Activated T-cell treated with anti-CD3 and anti-CD28 coated beads, Interleukin-2, amount 50 U/mL, for 72 hours (primary cell): ENCODE results near the gene GINS2. TPM values are rescaled to one million over a fixed set of nuclear protein-coding genes. Genes with fewer than 3 reads are reported as not detected.
A peak's percentile ranks its signal among the peaks of the same experiment; 100 is the strongest.

Experiments used
- ATAC-seq, 2 donors: fragments of 150-1000 bp; cut with Tn5 transposase; replicated peaks in 1 of 2; 2 replicates each; pipeline ENCODE4 v1.10.0; 2021; ENCODE audit warnings: moderate library complexity in 2 of 2, mild to moderate bottlenecking in 1 of 2
- DNase-seq, 2 donors: peaks; one replicate each; pipeline ENCODE4 v3.0.0; 2021 to 2022; ENCODE audit warnings: mixed read lengths in 1 of 2
- H3K27ac Mint-ChIP-seq: one replicate; pipeline ENCODE4 v1.8.0; 2022; ENCODE audit warnings: mild to moderate bottlenecking, moderate library complexity, mixed read lengths
- H3K27me3 Mint-ChIP-seq: one replicate; pipeline ENCODE4 v1.8.0; 2022; ENCODE audit warnings: low read depth, mixed read lengths
- H3K36me3 Mint-ChIP-seq, 2 donors: one replicate each; pipeline ENCODE4 v1.8.0; 2022; ENCODE audit warnings: mixed read lengths in 2 of 2, mild to moderate bottlenecking in 1 of 2; ENCODE audit not compliant: insufficient read depth in 2 of 2
- H3K4me1 Mint-ChIP-seq: one replicate; pipeline ENCODE4 v1.8.0; 2022; ENCODE audit warnings: low read depth, mixed read lengths
- H3K4me3 Mint-ChIP-seq, 2 donors: one replicate each; pipeline ENCODE4 v1.8.0; 2022; ENCODE audit warnings: mild to moderate bottlenecking in 2 of 2, mixed read lengths in 2 of 2, moderate library complexity in 2 of 2
- H3K9me3 Mint-ChIP-seq, 2 donors: one replicate each; pipeline ENCODE4 v1.8.0; 2022; ENCODE audit warnings: mixed read lengths in 2 of 2
- total RNA-seq, 2 donors: library from RNA; stranded (reverse); gene quantifications; one replicate each; pipeline ENCODE4 v1.2.3, GENCODE V29; 2022

GINS2 gene
- total RNA-seq, 2 donors from 2014 or later = 32.6 to 55.6 TPM

DNA sequence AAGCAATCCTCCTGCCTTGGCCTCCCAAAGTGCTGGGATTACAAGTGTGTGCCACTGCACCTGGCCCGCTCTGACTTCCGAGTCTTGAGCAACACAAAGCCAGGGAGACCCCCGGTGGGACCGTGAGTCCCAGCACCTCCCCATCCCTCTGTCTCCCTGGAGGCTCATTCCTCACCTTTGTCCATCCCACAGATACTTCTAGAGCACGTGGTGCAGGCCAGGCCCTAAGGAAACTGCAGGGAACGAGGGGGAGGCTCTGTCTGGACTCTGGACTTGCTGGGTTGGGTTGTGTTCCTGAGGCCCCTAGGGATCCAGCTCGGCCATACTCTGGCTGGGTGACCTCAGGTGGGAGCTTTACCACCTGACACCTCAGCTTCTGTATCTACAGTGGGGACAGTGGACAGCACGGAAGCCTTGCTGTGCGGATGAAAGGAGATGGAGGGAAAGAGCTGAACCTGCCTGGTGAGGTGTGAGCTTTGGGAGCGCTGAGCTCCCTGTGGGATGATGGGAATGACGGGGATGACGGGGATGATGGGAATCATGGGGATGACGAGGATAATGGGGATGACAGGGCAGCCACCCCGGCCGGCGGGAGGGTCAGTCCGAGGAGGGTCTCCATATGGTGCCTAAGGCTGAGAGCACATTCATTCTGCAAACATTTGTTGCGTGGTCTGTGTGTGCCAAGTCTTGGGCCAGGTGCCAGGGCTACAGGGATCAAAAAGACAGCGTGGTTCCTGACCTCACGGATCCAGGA, 35.5 kb upstream of the GINS2 start:
- no peak for DNase-seq
- ATAC-seq = no peak
- H3K27me3 Mint-ChIP-seq = no peaks in the 10 kb centered on the region
- H3K36me3 Mint-ChIP-seq = no peaks in the 10 kb centered on the region
- no peak overlapping the region for H3K4me3 Mint-ChIP-seq
- no peak overlapping the region for H3K27ac Mint-ChIP-seq
- H3K9me3 Mint-ChIP-seq = no peaks in the 10 kb centered on the region
- H3K4me1 Mint-ChIP-seq = no peaks in the 10 kb centered on the region

DNA sequence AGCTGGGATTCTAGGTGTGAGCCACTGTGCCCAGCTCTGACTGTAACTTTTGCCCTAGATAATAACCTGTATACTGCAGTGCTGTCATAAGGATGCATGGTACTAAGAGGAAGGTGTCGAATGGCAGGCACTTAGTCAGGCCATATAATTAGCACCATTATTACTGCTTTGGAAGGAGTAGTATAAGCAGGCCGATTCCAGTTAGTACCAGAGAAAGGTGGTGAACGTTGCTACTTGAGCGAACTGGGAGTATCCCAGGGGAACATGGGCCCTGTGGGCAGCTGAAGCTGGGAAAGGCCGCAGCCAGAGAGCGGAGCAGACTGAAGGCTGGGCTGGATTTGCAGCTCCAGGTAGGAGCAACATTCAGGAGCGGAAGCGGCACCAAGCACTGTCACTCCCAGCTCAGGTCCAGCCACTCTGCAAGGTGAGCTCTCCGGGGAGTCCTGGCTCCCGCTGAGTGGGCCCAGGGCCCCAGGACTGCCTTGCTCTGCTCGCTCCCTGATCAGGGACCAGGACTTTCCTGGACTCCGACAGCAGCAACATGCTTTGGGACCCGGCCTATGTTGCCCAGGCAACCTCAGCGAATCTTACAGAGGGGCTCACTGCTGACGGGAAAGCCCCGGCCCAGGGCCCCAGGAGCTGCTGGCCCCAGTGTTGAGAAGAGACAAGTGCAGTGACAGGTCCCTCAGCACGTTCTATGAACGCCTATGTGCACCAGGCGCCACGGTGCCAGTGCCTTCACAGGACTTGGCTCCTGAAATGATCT, 33.6 kb upstream of the GINS2 start:
- no peak for ATAC-seq
- no peak overlapping the region for H3K4me3 Mint-ChIP-seq
- H3K4me1 Mint-ChIP-seq = no peaks in the 10 kb centered on the region
- H3K9me3 Mint-ChIP-seq = no peaks in the 10 kb centered on the region
- no peaks in the 10 kb centered on the region for H3K36me3 Mint-ChIP-seq
- H3K27ac Mint-ChIP-seq = no peak overlapping the region
- H3K27me3 Mint-ChIP-seq = no peaks in the 10 kb centered on the region
- DNase-seq = no peak

DNA sequence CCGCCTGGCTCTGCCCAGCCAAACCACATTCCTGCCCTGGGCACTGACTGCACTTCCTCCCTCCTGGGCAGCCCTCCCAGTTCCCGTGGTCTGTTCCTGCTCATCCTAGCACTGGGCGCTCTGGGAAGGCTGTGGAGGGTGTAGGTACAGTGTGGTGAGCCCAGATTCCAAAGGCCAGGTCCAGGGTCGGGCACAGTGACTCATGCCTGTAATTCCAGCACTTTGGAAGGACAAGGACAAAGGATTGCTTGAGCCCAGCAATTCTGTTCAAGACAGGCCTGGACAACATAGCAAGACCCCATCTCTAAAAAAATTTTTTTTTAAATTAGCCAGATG, 31.5 kb upstream of the GINS2 start:
- Mint-ChIP-seq H3K4me3 (no peak overlapping the region), H3K9me3 (no peaks in the 10 kb centered on the region), H3K27ac (no peak overlapping the region), H3K27me3 (peaks cover 12% of the 10 kb centered on the region), H3K36me3 (no peaks in the 10 kb centered on the region), H3K4me1 (no peaks in the 10 kb centered on the region)
- DNase-seq (no peak), ATAC-seq (no peak)

DNA sequence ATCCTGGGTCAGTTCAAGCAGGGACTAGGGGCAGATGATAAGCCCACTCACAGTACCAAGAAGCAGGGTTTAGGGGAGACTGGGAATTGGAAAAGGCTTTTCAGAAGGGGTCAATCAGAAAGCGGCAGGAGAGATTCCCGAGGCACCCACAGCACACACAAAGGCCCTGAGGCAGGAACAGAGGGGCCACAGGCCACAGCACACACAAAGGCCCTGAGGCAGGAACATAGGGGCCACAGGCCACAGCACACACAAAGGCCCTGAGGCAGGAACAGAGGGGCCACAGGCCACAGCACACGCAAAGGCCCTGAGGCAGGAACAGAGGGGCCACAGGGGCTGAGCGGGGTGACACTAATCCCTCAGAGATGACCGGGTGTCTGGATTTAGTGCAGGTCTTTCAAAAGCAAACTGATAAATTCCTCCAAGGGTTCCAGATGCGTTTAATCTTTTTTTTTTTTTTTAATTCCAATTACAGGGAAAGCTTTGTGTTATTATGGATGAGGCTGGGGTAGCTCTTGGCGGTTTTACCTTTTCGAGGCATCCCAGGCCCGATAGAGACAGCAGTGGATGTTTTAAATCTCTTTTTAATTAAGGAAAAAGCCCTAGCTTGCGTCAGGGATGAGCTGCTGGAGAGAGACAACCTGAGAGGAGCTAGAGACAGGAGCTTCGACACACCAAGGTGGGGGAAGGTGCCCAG, 31.0 kb upstream of the GINS2 start:
- no peak overlapping the region for H3K4me3 Mint-ChIP-seq
- ATAC-seq (no peak), DNase-seq (no peak)
- no peak overlapping the region for H3K27ac Mint-ChIP-seq
- no peaks in the 10 kb centered on the region for H3K4me1 Mint-ChIP-seq
- H3K36me3 Mint-ChIP-seq = no peaks in the 10 kb centered on the region
- peaks cover 14% of the 10 kb centered on the region for H3K27me3 Mint-ChIP-seq
- H3K9me3 Mint-ChIP-seq = no peaks in the 10 kb centered on the region

DNA sequence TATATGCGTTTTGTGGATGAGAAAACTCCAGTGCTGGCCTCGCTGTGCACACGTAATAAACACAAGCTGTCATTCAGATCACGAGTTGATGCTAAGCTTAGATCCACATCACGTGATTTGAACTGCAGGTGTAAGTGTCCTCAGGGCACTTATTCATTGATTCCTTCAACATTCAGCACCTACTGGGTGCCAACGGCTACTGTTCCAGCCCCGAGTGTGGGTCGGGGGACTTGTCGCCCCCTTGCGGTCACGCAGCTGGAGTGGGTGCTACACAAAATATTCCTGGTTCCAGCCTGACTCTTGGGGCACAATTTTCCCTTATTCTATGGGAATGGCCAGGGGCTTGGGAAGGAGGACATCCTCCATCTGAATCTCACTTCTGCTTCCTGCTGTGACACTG, 29.9 kb upstream of the GINS2 start:
- no peaks in the 10 kb centered on the region for H3K36me3 Mint-ChIP-seq

DNA sequence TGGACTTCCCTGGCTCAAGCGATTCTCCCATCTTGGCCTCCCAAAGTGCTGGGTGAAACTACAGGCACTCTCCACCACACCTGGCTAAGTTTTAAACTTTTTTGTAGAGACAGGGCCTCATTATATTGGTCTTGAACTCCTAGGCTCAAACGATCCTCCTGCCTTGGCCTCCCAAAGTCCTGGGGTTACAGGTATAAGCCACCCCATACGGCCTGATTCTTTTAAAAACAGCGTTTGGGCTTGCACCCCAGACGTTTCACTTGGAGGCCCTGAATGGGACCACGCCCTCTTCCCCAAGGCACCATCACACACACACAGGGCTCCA, 29.4 kb upstream of the GINS2 start:
- DNase-seq = no peak
- H3K9me3 Mint-ChIP-seq = no peaks in the 10 kb centered on the region
- no peak overlapping the region for H3K4me3 Mint-ChIP-seq
- no peak overlapping the region for H3K27ac Mint-ChIP-seq
- H3K36me3 Mint-ChIP-seq = no peaks in the 10 kb centered on the region
- ATAC-seq = no peak
- H3K27me3 Mint-ChIP-seq = peaks cover 14% of the 10 kb centered on the region
- no peaks in the 10 kb centered on the region for H3K4me1 Mint-ChIP-seq

More for the DNA sequence above, 29.9 kb upstream of the GINS2 start:
- no peak for ATAC-seq
- Mint-ChIP-seq H3K4me3 (no peak overlapping the region), H3K4me1 (no peaks in the 10 kb centered on the region), H3K27me3 (peaks cover 14% of the 10 kb centered on the region), H3K27ac (no peak overlapping the region), H3K9me3 (no peaks in the 10 kb centered on the region)
- DNase-seq = no peak

DNA sequence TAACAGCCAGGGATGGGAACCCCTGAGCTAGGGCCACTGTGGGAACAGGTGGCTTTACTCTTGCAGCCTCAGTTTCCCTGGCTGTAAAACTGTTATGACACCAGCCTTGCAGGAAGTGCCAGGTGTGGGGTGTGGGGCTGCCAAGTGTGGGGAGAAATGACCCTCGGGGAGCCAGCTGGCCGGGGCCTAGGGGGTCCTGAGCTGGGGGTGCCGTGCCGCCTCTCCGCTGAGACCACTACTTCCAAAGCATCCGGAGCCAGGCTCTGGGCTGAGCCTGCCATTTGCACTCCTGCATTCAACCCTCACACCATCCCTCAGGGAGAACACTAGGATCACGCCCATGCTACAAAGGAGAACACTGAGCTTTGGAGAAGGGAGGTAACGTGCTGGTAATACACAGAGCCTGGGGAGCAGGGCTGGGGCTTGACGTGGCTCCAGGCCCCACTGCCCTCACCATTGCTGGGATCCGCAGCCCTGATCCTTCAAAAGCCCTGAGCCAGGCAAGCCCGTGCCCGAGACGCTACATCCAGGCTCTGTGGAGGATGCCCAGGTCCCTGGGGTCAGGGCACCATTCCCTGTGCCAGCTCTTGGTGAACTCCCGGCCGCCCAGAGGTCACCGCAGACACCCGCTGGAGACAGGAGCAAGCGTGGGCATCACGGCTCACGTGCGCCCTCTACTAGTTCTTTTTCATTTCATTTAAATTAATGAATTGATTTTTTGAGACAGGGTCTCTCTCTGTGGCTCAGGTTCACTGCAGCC, 28.8 kb upstream of the GINS2 start:
- H3K36me3 Mint-ChIP-seq = no peaks in the 10 kb centered on the region
- no peak overlapping the region for H3K27ac Mint-ChIP-seq
- no peaks in the 10 kb centered on the region for H3K9me3 Mint-ChIP-seq
- peak; percentile 66 to 69 for DNase-seq
- peak; percentile 39 to 55 for ATAC-seq
- H3K4me3 Mint-ChIP-seq = no peak overlapping the region
- H3K27me3 Mint-ChIP-seq = peaks cover 14% of the 10 kb centered on the region
- no peaks in the 10 kb centered on the region for H3K4me1 Mint-ChIP-seq

DNA sequence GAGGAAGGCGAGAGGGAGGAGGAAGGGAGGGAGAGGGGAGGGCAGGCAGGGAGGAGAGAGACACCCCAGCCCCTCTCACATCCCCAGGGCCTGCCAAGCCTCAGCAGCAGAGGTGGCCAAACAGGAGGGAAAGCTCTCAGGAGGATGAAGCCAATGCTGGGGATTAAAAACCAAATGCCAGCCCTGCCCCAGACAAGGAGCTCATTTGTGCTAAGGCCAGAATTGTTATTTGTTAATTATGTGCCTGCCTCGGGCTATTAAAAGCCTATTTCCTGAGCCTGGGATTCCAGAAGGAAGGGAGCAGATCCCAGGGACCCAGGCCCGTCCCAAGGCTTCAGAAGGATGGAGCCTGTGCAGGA, 27.9 kb upstream of the GINS2 start:
- no peak overlapping the region for H3K4me3 Mint-ChIP-seq
- peaks cover 0 to 4% of the 10 kb centered on the region in 2 donors for H3K9me3 Mint-ChIP-seq
- ATAC-seq (no peak), DNase-seq (no peak)
- H3K4me1 Mint-ChIP-seq = no peaks in the 10 kb centered on the region
- peaks cover 0 to 4% of the 10 kb centered on the region in 2 donors for H3K36me3 Mint-ChIP-seq
- peaks cover 14% of the 10 kb centered on the region for H3K27me3 Mint-ChIP-seq
- no peak overlapping the region for H3K27ac Mint-ChIP-seq

DNA sequence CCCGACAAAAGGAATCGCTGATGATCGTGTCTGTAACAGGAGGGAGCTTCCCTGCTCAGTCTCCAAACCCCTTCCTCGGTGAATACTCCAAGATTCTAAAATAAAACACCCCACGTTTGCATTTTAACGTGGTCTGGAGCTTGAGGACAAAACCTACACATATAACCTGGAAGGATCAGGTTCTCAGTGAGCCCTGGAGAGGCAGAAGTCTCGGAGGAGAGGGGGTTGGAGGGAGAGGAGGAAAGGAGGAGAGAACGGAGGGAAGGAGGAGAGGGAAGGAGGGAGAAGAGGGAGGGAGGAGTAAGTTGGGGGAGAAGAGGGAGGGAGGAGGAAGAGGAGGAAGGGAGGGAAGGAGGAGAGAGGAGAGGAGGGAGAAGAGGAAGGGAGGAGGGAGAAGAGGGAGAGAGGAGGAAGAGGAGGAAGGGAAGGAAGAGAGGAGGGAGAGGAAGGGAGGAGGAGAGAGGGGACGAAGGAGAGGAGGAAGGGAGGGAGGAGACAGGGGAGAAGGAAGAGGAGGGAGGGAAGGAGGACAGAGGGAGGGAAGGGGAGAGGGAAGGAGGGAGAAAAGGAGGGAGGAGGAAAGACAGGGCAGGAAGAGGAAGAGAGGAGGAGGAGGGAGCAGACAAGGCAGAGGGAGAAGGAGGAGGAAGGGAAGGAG, 27.4 kb upstream of the GINS2 start:
- ATAC-seq (no peak), DNase-seq (no peak)
- H3K36me3 Mint-ChIP-seq = peaks cover 0 to 4% of the 10 kb centered on the region in 2 donors
- H3K9me3 Mint-ChIP-seq = peaks cover 0 to 4% of the 10 kb centered on the region in 2 donors
- no peak overlapping the region for H3K27ac Mint-ChIP-seq
- no peaks in the 10 kb centered on the region for H3K4me1 Mint-ChIP-seq
- H3K4me3 Mint-ChIP-seq = no peak overlapping the region
- H3K27me3 Mint-ChIP-seq = peaks cover 14% of the 10 kb centered on the region

DNA sequence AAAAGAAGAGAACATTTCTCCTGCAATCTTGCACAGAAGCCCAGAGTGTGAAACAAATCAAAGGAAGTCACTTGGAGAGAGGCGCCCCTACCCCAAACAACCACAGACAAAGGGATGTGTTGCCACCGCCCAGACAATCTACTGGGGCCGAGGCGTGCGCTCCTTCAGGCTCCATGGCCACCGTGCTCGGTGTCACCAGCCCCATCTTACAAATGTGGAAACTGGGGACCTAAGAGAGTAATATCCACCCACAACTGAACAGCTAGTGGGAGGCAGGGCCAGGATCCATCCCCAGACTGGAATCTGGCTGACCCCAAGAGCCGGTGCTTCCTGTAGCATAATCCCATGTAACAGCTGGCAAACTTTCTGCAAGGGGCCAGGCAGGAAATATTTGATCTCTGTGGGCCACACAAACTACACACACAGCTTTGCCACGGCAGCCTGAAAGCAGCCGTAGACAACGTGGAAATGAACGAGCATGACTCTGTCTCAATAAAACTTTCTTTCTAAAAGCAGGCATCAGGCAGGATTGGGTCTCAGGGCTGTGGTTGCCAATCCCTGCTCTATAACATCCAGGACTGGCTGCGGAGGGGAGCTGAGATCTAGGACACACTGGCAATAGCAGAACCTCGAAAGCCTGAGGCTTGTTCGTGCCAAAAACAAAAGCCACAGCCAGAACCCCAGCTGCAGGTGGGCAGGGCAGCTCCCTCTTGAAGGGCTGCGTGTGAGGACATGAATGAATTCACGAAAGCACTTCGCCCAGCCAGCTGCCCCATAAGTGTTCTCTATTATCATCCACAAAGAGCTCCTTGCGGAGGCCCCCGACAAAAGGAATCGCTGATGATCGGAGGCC, 26.6 kb upstream of the GINS2 start:
- Mint-ChIP-seq H3K36me3 (peaks cover 0 to 4% of the 10 kb centered on the region in 2 donors), H3K27me3 (peaks cover 14% of the 10 kb centered on the region), H3K4me1 (no peaks in the 10 kb centered on the region), H3K9me3 (peaks cover 0 to 4% of the 10 kb centered on the region in 2 donors), H3K27ac (no peak overlapping the region), H3K4me3 (peak overlapping the region in 1 of 2 donors; percentile 12)
- DNase-seq (no peak), ATAC-seq (no peak)

DNA sequence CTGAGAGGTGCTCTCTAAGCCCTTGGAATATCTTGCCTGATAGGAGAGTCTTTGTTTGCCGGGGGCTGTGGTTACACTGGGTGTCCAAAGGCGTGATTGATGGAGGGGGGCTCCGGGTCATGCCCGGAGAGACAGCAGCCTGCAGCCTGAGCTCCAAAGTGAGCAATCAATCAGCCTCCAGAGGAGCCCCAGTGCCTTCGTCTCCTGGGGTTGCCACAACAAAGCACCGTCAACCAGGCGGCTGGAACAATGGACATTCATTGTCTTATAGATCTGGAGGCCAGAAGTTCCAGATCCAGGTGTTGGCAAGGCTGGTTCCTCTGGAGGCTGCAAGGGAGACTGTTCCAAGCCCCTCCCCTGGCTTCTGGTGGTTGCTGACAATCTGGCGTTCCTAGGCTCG, 24.0 kb upstream of the GINS2 start:
- H3K4me3 Mint-ChIP-seq = no peak overlapping the region

More for the DNA sequence above, 24.0 kb upstream of the GINS2 start:
- Mint-ChIP-seq H3K36me3 (peaks cover 0 to 4% of the 10 kb centered on the region in 2 donors), H3K9me3 (peaks cover 0 to 4% of the 10 kb centered on the region in 2 donors), H3K27ac (no peak overlapping the region), H3K27me3 (peaks cover 14% of the 10 kb centered on the region), H3K4me1 (no peaks in the 10 kb centered on the region)
- no peak for DNase-seq
- no peak for ATAC-seq
